H1 (cell line): ENCODE data around the gene TMEM115. TPM values are rescaled to one million over a fixed set of nuclear protein-coding genes. Genes with fewer than 3 reads are reported as not detected.

Experiments used
- ASH2L ChIP-seq: fragments of 200-600, 300-600 bp; sonication (generic); IDR thresholded peaks from one replicate; pipeline ENCODE4 v1.7.1; 2017; ENCODE audit warnings: low read length
- BCL11A ChIP-seq, 2 experiments: IDR thresholded peaks; one replicate each; pipeline ENCODE4 v1.6.1; 2011; ENCODE audit warnings: low read depth in 2 of 2, low read length in 2 of 2, mild to moderate bottlenecking in 2 of 2
- BRCA1 ChIP-seq: IDR thresholded peaks from 2 replicates; pipeline ENCODE4 v1.6.1; 2012; ENCODE audit warnings: low read depth, low read length, improper control_type of control experiment
- CEBPB ChIP-seq: IDR thresholded peaks from 2 replicates; pipeline ENCODE4 v1.6.1; 2012; ENCODE audit warnings: low read depth, low read length
- CHD2 ChIP-seq: IDR thresholded peaks from 2 replicates; pipeline ENCODE4 v1.6.1; 2012; ENCODE audit warnings: low read length, improper control_type of control experiment
- GABPA ChIP-seq: IDR thresholded peaks from 2 replicates; pipeline ENCODE4 v1.6.1; 2011; ENCODE audit warnings: mild to moderate bottlenecking, low read length, moderate library complexity, borderline replicate concordance; ENCODE audit not compliant: insufficient read depth
- GTF2F1 ChIP-seq: IDR thresholded peaks from 2 replicates; pipeline ENCODE4 v1.6.1; 2012; ENCODE audit warnings: low read depth, low read length, improper control_type of control experiment, borderline replicate concordance
- HDAC6 ChIP-seq: IDR thresholded peaks from one replicate; pipeline ENCODE4 v1.7.1; 2012; ENCODE audit warnings: low read depth, mild to moderate bottlenecking, inconsistent platforms, low read length, moderate library complexity
- KDM4A ChIP-seq: IDR thresholded peaks from one replicate; pipeline ENCODE4 v1.7.1; 2012; ENCODE audit warnings: low read depth, mild to moderate bottlenecking, moderate library complexity, low read length, inconsistent platforms; ENCODE audit not compliant: severe bottlenecking
- KDM5A ChIP-seq: fragments of 200-600 bp; IDR thresholded peaks from 2 replicates; pipeline ENCODE4 v1.7.1; 2012; ENCODE audit warnings: mild to moderate bottlenecking, low read length, inconsistent platforms, mixed read lengths
- POLR2AphosphoS5 ChIP-seq: IDR thresholded peaks from 2 replicates; pipeline ENCODE4 v1.6.1; 2011; ENCODE audit warnings: low read depth, low read length
- POU5F1 ChIP-seq: IDR thresholded peaks from 2 replicates; pipeline ENCODE4 v1.6.1; 2011; ENCODE audit warnings: low read depth, mild to moderate bottlenecking, low read length, moderate library complexity
- RBBP5 ChIP-seq: IDR thresholded peaks from 2 replicates; pipeline ENCODE4 v1.7.1; 2012; ENCODE audit warnings: low read depth, mild to moderate bottlenecking, inconsistent platforms, low read length, moderate library complexity, borderline replicate concordance
- SAP30 ChIP-seq: fragments of 300-600 bp; sonication (generic); IDR thresholded peaks from 2 replicates; pipeline ENCODE4 v1.7.1; 2012; ENCODE audit warnings: low read length, moderate library complexity, mild to moderate bottlenecking, inconsistent platforms; ENCODE audit not compliant: insufficient read depth, insufficient replicate concordance
- SP4 ChIP-seq: IDR thresholded peaks from 2 replicates; pipeline ENCODE4 v1.6.1; 2012; ENCODE audit warnings: low read length, inconsistent platforms
- SRF ChIP-seq: IDR thresholded peaks from 2 replicates; pipeline ENCODE4 v1.6.1; 2011; ENCODE audit warnings: mild to moderate bottlenecking, low read depth, low read length, moderate library complexity
- SUZ12 ChIP-seq: fragments of 200-600 bp; sonication (generic); IDR thresholded peaks from 2 replicates; pipeline ENCODE4 v1.6.1; 2012; ENCODE audit warnings: mild to moderate bottlenecking, inconsistent platforms, low read length, moderate library complexity, mixed read lengths
- TAF7 ChIP-seq: optimal IDR thresholded peaks from 2 replicates; pipeline ENCODE3; 2011; ENCODE audit warnings: low read depth, mild to moderate bottlenecking, inconsistent platforms, low read length, moderate library complexity, borderline replicate concordance
- ZNF274 ChIP-seq: IDR thresholded peaks from 2 replicates; pipeline ENCODE4 v1.7.0; 2012; ENCODE audit warnings: low read length, borderline replicate concordance; ENCODE audit errors: extremely low read depth
- polyA plus RNA-seq, 7 experiments: library from polyadenylated mRNA; depleted of rRNA in 3 of 7; stranded (reverse) in 5 of 7; unstranded in 2 of 7; fragments of >200 nt in 5 of 7; fragments of 200-250 nt in 2 of 7; gene quantifications; 1 replicate in 5 of 7; 2 replicates in 1 of 7; 4 replicates in 1 of 7; pipeline versions ENCODE4 v1.2.1 to v1.2.3, GENCODE V29; 2011 to 2013; ENCODE audit warnings: missing spikeins in 2 of 7, mixed read lengths in 2 of 7
- total RNA-seq: library from RNA; stranded (reverse); fragmentation: NEBNext Ultra II Directional; extraction: Animal tissue kit (Norgen Biotek cat#: 25700); gene quantifications from 2 replicates; pipeline ENCODE4 v1.2.1, GENCODE V29; 2021
- TF ChIP-seq, protein P1 (sequence below): IDR thresholded peaks from 2 replicates; pipeline ENCODE4 v1.6.1; 2012; ENCODE audit warnings: low read length, inconsistent platforms
- TF ChIP-seq, protein P2 (sequence below): IDR thresholded peaks from 2 replicates; pipeline ENCODE4 v1.6.1; 2012; ENCODE audit warnings: inconsistent platforms
- TF ChIP-seq, protein P3 (sequence below): IDR thresholded peaks from 2 replicates; pipeline ENCODE4 v1.6.1; 2011; ENCODE audit warnings: low read depth, mild to moderate bottlenecking, low read length; ENCODE audit not compliant: insufficient read depth

The TMEM115 gene
- total and polyA plus RNA-seq, 2 of the 8 experiments (the other 6 are each of a cell fraction or from before 2014, with no cell fraction given), result 25.4 to 32.4 TPM

DNA sequence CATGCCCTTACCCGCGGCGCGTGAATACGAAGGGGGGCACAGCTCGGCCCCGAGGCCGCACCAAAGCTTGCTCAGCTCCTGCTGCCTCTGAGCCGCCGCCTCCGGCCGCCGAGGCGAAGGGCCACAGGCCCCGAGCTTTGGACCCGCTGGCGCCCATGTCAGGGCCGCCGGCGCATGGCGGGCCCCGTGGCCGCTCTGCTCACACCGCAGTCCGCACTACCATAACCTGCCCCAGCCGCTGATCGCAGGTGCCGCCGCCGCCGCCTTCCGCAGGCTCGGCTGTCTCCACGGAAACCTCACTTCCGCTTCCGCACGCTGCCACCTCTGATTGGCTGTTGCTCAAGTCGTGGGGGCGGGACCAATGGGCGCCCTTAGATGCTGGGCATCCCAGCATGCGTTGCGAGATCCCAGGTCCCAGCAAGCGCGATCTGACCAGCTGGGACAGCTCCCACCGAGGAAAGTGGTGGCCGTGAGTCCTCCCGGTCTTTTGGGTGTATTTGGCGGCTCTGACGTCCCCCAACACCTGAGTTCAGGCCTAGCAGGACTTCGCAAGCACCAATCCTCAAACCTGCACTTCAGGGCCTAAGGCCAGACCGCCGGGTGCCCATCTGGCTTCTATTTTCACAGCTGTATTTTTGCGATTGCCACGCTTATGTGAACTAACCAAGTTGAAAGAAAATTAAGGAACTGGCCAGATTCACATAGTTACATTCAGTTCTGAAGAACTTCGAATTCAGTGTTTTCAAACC, 31.2 kb downstream of the TMEM115 start, which contains the start of gene TUSC2 (continued):
- TF ChIP-seq KDM4A (peak; percentile 88), GABPA (peak; percentile 91), ZNF274 (no peak), POU5F1 (no peak), POLR2AphosphoS5 (peak; percentile 44; the same call in 1 of the 2 replicates), KDM5A (peak; percentile 67; the same call in 1 of the 2 replicates), CHD2 (peak; percentile 65), HDAC6 (no peak), BRCA1 (no peak), SP4 (no peak), TAF7 (peak; percentile 31), SRF (no peak), BCL11A (IDR thresholded peaks at IDR 0.05; ENCODE audit: low read depth in 2 of 2, low read length in 2 of 2) (no peak), SUZ12 (no peak), GTF2F1 (no peak), SAP30 (peak; percentile 27), CEBPB (no peak), RBBP5 (peak; percentile 62; the same call in 1 of the 2 replicates), ASH2L (peak; percentile 60)
- TF ChIP-seq, protein P1, sequence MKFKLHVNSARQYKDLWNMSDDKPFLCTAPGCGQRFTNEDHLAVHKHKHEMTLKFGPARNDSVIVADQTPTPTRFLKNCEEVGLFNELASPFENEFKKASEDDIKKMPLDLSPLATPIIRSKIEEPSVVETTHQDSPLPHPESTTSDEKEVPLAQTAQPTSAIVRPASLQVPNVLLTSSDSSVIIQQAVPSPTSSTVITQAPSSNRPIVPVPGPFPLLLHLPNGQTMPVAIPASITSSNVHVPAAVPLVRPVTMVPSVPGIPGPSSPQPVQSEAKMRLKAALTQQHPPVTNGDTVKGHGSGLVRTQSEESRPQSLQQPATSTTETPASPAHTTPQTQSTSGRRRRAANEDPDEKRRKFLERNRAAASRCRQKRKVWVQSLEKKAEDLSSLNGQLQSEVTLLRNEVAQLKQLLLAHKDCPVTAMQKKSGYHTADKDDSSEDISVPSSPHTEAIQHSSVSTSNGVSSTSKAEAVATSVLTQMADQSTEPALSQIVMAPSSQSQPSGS, result no peak
- TF ChIP-seq, protein P2, sequence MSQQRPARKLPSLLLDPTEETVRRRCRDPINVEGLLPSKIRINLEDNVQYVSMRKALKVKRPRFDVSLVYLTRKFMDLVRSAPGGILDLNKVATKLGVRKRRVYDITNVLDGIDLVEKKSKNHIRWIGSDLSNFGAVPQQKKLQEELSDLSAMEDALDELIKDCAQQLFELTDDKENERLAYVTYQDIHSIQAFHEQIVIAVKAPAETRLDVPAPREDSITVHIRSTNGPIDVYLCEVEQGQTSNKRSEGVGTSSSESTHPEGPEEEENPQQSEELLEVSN, result no peak
- TF ChIP-seq, protein P3, sequence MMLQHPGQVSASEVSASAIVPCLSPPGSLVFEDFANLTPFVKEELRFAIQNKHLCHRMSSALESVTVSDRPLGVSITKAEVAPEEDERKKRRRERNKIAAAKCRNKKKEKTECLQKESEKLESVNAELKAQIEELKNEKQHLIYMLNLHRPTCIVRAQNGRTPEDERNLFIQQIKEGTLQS, result no peak
